HG03342 (cell line): Measurements from ENCODE around the gene RTL5.

Experiments used
- ATAC-seq: cut with Tn5 transposase; IDR thresholded peaks from one replicate; pipeline ENCODE4 v1.9.1; 2021; ENCODE audit warnings: mild to moderate bottlenecking, moderate library complexity; ENCODE audit not compliant: unreplicated experiment

RTL5 gene

DNA sequence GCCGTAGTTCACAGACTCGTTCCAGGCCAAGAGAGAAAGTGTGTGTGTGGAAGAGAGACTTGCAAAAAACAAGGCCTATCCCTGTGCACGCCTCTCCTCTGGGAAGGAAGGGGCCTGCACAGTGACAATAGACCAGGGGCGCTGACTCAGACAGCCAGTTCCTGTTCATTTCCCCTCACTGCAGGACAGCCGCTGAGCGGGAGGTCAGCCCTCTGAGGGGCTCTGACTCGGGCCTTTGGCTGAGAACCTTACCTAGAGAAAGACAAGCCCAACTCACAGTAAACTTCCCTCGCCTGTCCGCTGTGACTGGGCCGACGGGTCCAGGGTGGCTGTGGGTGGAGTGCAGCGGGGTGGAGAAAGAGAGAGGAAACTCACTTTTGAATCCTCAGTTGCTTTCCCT lies 52.1 kb downstream of the RTL5 start:
- no peak for ATAC-seq

DNA sequence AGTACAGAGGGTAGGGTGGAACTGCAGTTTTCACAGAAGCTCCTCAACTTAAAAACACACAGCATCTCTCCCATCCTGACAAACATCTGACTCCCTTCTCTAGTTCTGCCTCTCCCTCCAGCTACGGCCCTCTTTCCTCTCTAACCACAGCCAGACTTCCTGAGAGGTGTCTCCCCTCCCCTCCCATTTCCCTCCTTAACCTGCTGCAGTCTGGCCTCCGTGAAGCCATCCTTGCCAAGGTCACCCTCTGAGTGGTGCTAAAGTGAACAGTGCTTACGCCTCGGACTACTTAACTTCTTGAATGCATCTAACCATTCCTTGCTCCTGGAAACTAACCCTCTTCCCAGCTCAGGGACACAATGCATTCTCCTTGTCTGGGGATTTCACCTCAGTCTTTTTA lies 53.3 kb downstream of the RTL5 start:
- no peak for ATAC-seq
